HG03521 (cell line): ENCODE results near the gene TRAPPC10.

Experiments used
- ATAC-seq: cut with Tn5 transposase; IDR thresholded peaks from one replicate; pipeline ENCODE4 v1.9.1; 2021; ENCODE audit warnings: mild to moderate bottlenecking, moderate library complexity; ENCODE audit not compliant: unreplicated experiment

TRAPPC10 gene, protein sequence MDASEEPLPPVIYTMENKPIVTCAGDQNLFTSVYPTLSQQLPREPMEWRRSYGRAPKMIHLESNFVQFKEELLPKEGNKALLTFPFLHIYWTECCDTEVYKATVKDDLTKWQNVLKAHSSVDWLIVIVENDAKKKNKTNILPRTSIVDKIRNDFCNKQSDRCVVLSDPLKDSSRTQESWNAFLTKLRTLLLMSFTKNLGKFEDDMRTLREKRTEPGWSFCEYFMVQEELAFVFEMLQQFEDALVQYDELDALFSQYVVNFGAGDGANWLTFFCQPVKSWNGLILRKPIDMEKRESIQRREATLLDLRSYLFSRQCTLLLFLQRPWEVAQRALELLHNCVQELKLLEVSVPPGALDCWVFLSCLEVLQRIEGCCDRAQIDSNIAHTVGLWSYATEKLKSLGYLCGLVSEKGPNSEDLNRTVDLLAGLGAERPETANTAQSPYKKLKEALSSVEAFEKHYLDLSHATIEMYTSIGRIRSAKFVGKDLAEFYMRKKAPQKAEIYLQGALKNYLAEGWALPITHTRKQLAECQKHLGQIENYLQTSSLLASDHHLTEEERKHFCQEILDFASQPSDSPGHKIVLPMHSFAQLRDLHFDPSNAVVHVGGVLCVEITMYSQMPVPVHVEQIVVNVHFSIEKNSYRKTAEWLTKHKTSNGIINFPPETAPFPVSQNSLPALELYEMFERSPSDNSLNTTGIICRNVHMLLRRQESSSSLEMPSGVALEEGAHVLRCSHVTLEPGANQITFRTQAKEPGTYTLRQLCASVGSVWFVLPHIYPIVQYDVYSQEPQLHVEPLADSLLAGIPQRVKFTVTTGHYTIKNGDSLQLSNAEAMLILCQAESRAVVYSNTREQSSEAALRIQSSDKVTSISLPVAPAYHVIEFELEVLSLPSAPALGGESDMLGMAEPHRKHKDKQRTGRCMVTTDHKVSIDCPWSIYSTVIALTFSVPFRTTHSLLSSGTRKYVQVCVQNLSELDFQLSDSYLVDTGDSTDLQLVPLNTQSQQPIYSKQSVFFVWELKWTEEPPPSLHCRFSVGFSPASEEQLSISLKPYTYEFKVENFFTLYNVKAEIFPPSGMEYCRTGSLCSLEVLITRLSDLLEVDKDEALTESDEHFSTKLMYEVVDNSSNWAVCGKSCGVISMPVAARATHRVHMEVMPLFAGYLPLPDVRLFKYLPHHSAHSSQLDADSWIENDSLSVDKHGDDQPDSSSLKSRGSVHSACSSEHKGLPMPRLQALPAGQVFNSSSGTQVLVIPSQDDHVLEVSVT

DNA sequence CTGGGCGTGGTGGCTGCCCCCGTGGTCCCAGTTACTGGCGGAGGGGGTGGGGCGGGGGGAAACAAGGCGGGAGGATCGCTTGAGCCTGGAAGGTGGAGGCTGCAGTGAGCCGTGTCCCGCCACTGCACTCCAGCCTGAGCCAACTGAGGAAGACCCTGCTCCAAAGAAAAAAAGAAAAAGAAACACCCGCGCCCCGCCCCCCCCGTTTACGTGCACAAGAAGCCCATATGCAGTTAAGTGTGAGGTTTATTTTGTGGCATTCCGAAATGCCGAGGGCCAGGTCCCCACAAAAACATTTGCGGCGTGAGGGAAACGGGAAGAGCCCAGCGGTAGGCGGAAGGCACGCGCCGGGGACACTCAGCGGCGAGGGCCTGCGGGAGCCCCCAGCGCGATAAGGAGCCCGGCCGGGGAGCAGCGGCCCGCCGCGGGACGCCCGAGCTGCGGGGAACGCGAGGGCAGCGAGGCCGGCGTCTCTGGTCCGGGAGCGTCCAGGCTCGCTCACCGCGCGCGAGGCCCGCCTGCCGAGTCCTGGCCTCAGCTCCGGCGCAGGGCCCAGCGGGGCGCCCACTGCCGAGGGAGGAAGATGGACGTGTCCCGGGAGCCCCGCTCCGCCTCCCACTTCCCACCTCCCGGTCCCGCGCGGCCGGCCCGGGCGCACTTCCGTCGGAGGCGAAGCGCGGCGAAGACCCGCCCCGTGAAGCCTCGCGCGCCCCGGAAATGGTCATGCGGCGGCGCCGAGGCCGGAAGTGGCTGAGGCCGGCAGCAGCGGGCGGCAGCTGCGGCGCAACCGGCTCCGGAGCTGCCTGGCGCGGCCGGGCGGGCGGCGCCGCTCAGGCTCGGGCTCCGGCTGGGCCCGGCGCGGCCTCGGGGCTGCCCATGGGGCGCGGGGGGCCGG is at the start of gene TRAPPC10:
Gene TRAPPC10 (plus strand): TSS at position 731 of the 895 bp plus-strand sequence. CDS start 185 bp downstream, outside the sequence.
- peak; percentile 63 for ATAC-seq

DNA sequence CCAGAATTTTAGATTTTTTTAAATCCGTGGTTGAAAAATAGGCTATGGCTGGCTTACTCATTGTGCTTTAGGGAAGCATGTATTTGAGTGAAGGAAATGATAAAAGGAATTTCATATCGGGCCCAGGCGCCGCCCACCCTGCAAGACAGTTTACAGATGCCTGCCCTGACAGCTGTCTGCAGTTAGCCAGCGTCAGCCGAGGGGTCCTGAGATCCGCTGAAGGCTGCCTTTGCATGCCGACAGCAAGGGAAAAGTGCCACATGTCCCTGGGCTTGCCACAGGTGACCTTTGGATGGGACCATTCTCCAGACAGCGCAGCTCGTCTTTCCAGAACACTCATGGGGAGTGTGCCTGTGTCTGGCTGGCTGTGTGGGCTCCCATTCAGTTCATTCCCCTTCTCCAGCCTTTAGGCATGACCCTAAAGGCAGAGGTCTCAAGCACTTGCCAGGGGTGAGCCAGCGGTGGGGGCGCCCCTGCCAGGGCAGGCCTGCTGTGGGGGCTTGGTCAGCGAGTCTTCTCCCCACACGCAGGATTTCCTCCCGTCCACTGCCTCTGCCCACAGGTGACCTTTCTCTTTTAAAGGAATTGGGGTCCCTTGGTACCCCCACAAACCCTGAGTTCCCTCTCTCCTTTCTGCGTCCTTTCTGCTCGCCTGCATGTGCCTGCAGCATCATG is 46.1 kb upstream of the TRAPPC10 start:
- no peak for ATAC-seq

DNA sequence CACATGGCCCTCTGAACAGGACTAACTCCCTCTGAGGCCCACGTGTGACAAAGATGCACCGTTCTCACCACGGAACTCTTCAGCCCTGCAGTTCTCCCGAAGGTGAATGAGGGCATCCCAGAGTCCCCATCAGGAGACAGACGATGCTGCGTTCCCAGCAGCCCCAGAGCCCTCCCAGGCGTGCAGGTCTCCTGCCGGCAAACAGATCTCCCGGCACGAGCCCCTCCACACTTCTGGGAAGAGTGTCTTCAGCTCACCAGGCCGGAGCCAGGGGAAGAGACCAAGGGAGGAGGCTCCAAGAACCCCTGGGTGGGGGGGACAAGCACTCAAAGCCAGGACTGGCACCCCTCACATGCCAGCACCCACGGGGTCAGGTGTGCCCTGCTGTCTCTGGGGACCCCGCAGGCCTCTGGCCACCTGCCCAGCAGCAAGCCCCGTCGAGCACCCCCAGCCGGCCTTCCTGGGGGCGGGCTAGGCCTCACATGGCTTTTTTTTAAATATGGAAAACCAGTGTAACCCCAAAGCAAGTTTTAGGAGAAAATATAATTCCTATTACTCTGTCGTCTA is 45.1 kb upstream of the TRAPPC10 start:
- ATAC-seq = no peak

DNA sequence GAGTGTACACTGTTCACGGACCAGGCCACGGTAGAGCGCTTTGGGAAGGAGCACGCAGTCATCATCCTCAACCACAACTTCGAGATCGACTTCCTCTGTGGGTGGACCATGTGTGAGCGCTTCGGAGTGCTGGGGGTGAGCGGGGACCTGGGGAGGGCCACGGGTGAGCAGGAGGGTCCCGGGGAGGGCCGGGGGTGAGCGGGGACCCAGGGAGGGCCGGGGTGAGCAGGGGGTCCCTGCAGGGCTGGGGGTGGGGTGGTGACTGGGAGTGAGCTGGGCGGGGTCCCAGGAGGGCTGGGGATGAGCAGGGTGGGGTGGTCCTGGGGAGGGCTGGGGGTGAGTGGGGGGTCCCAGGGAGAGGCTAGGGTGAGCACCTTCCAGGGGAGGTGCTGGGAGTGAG is 44.1 kb upstream of the TRAPPC10 start:
- no peak for ATAC-seq

DNA sequence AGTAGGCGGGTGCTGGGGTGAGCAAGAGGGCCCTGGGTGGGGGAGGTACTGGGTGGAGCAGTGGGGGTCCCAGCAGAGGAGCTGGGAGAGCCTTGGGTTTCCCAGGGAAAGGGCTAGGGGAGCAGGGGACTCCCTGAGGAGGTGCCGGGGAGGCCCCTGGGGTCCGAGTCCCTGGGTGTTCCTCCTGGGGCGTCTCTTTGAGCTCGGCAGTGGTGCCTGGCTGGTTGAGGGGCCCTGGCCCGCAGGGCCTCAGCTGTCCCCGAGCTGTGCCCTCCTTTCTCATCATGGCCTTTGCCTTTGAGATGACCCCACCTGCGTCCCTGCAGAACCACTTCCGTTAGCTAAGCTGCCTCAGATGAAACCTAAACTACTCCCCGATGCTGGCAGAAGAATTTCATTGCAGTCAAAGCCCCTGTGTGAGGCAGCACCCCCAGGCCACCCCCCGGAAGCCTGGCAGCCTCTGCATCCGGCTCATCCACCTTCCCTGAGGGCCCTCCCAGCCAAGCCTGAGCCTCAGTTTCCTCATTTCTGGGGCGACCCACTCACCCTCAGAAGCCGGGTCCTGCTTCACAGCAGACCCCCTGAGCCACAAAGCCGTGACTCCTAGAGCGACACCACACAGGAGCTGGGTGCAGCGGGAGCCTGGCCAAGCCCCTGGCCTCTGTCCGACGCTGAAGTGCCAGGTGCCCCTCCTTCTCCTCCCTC is 43.5 kb upstream of the TRAPPC10 start:
- ATAC-seq = no peak

DNA sequence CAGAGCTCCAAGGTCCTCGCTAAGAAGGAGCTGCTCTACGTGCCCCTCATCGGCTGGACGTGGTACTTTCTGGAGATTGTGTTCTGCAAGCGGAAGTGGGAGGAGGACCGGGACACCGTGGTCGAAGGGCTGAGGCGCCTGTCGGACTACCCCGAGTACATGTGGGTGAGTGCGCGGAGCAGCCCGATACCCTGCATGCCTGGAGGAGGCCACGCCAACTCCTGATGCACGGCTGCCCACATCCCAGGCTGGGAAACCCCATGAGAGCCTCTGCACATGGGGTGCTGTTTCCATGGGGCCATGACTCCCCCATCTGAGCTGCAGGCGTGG is 43.0 kb upstream of the TRAPPC10 start:
- ATAC-seq = no peak

DNA sequence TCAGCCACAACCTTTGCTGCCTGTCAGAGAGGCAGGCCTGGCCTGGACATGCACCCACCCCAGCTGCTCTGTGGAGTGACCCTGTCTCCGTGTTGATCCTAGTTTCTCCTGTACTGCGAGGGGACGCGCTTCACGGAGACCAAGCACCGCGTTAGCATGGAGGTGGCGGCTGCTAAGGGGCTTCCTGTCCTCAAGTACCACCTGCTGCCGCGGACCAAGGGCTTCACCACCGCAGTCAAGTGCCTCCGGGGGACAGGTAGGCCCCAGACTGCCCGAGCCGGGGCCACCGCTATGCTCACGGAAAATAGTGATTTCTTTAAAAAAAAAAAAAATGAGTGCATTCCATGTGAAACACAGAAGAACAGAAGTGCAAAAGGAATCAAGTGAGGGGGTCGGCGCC is 41.6 kb upstream of the TRAPPC10 start:
- ATAC-seq = no peak

DNA sequence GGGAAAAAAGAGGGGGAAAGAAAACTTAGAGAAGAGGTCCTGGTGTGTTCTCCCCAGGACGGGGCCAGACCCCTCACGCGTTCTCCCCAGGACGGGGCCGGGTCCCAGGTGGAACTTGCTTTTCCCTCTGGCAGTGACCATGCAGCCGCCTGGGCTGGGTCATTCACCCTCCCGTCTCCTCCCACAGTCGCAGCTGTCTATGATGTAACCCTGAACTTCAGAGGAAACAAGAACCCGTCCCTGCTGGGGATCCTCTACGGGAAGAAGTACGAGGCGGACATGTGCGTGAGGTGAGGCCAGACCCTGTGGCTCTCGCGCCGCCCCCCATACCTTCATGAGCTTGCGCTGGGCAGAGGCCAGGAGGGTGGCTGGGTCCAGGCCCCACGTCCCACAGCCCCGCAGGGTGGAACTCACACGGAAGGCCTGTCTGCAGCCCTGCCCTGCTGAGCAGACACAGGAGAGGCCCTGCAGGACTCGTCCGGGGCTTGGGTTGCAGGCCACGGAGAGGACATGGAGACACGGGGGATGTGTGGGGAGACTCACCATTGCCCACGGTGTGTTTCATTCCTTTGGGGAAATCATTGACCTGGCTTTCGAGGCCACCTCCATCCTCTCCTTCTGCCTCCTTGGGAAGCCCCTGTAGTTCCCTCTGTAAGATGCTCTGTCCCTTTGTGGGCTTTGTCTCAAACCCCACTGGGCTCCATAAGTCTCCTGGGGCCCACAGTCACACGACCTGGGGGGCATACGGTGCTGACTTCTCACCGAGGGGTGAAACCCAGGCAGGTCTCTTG is 40.7 kb upstream of the TRAPPC10 start:
- no peak for ATAC-seq

DNA sequence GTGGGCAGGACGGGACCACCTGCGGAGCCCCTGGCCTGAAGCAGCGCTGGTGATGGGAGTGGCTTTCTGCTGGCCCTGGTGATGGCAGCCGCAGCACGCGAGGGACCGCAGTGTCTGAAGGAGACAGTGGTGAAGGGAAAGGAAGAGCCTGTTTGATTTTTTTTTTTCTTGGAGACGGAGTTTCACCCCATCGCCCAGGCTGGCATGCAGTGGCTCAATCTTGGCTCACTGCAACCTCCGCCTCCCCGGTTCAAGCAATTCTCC is 40.2 kb upstream of the TRAPPC10 start:
- ATAC-seq = no peak

DNA sequence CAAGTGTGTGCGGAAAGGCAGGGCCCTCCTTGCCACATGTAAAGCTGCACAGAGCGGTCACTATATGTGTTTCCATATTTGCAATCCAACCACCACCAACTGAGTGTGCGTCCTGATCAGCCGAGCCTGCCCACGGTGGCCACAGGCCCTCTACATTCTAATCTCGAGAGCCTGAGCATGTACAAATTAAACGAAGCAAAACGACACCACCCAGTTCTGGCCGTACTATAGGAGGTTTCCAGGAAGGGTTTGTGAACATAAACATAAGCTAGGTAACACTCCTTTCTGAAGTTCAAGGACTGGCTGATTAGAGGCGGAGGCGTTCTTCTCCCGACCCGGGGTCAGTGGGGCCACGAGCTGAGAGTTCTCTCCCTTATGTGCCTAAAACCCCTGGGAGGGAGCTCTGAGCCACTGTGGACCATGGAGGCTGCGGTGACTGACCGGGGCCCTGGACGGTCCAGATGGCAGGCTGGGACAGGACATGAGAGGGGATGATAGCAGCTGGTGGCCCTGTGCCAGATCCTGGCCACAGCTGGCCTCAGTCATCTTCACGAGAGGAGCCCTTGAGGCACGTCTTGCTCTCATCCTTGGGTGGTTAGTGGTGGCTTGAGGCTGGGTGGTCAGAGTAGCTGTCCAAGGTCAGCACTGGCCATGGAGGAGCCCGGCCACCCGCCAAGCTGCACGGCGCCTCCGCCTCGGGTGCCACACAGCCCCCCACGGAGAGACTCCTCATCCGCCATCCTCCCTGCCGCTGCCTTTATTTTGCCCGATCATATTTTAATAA is 39.1 kb upstream of the TRAPPC10 start:
- ATAC-seq = no peak

DNA sequence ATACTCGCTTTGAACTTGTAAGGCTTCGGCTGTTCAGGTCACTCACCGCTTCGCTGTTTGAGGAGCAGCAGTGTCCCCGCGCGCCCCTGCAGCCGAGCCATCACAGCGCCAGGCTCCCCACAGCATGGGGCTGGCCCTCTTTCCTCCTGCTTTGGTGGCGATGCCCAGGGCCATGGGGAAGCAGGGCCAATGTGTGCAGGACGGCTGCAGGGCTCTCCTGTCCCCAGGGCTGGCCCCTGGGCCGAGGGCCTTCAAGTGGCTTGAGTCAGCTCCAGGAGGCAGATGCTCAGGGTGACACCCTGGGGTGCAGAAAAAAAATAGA is 38.5 kb upstream of the TRAPPC10 start:
- no peak for ATAC-seq

DNA sequence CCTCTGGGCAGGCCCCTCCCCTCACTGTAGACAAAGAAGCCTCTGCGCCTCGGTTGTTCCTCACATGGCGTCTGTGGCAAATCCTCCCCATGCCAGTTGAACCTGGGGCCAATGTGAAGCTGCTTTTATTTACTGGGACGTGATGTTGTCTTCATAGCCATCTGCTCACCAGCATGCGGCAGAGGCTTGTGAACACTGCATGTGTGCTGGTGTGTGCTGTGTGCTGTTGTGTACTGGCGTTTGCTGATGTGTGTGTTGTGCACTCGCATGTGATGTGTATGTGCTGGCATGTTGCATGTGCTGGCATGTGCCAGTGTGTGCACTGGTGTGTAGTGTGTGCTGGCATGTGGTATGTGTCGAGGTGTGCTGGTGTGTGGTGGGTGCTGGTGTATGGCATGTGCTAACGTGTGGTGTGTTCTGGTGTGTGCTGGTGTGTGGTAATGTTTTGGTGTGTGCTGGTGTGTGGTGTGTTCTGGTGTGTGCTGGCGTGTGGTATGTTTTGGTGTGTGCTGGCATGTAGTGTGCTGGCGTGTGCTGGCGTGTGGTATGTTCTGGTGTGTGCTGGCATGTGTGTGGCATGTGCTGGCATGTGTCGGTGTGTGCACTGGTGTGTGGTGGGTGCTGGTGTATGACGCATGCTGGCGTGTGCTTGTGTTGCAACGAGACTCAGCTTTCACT is 37.2 kb upstream of the TRAPPC10 start:
- ATAC-seq = no peak

DNA sequence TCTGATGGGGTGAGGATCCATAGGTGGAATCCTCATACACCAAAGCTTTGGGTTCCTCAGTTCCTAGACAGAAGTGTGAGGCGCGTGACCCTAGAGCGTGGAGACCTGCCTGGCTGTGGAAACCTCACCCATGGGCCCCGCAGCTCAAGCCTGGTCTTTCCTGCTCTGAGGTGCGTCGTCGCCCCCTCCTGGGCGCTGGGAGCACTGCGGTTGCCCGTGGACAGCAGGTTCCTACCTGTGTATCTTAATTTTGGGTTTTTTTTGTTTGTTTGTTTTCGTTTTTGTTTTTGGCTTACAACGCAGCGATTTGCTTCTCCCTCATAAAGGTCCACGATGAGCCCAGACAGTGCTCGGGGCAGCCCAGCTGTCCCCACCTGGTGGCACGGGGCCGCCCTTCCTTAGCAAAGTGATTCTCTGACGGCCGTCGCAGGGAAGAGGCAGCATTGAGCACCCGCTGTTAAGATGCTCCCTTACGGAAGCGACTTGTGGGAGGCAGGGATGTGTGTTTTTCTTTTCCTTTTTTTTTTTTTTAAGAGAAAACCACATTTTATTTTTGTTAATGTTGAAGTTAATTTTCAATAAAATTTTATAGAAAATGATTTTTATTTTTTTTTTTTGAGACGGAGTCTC is 36.5 kb upstream of the TRAPPC10 start:
- ATAC-seq = no peak

DNA sequence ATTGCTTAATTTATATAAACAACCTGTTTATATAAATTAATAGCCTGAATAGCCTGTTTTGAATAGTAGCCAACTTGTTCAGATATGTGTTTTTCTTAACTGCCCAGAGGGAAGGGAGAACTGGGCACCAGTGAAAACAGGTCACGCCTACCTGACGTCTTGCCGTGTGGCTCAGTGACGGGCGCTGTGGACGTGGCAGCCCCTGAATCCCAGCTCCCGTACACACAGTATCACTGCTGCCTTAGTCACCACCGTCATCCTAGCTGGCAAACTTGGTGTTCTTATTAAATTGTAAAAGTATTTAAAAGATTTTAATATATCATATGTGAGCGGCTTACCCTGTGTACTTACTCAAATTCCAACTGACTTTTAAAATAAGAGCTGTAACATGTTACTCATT is 35.4 kb upstream of the TRAPPC10 start:
- ATAC-seq = no peak

DNA sequence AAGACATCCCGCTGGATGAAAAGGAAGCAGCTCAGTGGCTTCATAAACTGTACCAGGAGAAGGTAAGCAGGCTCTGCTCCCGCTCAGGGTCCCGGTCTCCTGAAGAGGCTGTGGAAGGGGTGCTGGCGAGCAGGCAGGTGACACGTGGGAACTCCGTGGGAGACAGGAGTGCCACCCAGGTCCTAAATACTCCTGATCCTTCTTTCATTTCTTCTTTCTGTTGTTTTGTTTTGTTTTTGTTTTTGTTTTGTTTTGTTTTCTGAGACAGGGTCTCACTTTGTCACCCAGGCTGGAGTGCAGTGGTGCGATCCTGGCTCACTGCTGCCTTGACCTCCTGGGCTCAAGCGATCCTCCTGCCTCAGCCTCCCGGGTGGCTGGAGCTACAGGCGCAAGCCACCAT is 34.0 kb upstream of the TRAPPC10 start:
- no peak for ATAC-seq

DNA sequence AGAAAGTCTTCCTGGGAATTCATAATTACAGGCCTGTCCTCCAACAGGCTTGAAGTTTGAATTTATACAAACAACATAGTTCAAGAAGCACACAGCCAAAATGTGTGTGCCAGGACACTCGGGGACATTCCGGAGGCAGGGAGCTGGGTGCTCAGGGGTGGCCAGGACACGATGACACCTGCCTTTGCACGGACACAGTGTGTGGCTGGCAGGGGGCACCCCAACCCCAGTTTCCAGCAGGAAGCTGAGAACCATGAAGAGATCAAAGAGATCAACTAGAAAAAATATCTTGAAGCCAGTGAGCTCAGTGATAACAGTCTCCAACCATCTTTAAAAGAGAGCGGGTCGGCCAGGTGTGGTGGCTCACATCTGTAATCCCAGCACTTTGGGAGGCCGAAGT is 32.5 kb upstream of the TRAPPC10 start:
- ATAC-seq = no peak
